Muscle layer of colon (tissue), 2 donors: ENCODE measurements around the gene NOCT.
A peak's percentile ranks its signal among the peaks of the same experiment; 100 is the strongest.
"Not testable (repeated sequence)": the region's sequence is repeated elsewhere in the genome, so short reads cannot be mapped to it uniquely, and the experiment has no call there.

Source experiments
- H3K27ac ChIP-seq: one replicate; pipeline ENCODE4 v1.7.0; 2013; ENCODE audit warnings: low read depth, mild to moderate bottlenecking, low read length, moderate library complexity
- H3K27me3 ChIP-seq, 2 donors: one replicate each; pipeline ENCODE4 v1.7.0; 2013; ENCODE audit warnings: low read length in 2 of 2, mild to moderate bottlenecking in 2 of 2; ENCODE audit not compliant: insufficient read depth in 2 of 2, control insufficient read depth in 1 of 2
- H3K36me3 ChIP-seq: one replicate; pipeline ENCODE4 v1.7.0; 2013; ENCODE audit warnings: mild to moderate bottlenecking, low read length; ENCODE audit not compliant: insufficient read depth
- H3K4me1 ChIP-seq: one replicate; pipeline ENCODE4 v1.7.0; 2013; ENCODE audit warnings: mild to moderate bottlenecking, low read length; ENCODE audit not compliant: insufficient read depth
- H3K4me3 ChIP-seq, 2 donors: one replicate each; pipeline ENCODE4 v1.7.0; 2013; ENCODE audit warnings: low read length in 2 of 2, low read depth in 1 of 2, mild to moderate bottlenecking in 1 of 2, moderate library complexity in 1 of 2
- H3K9ac ChIP-seq: one replicate; pipeline ENCODE4 v1.7.0; 2013; ENCODE audit warnings: low read length
- H3K9me3 ChIP-seq: one replicate; pipeline ENCODE4 v1.7.0; 2013; ENCODE audit warnings: mild to moderate bottlenecking, low read length
- donor health status: abdominal sarcoma.
- donor health status: Adenocarcinoma of cecum.

The NOCT gene

GRCh38 chr4:139011225-139011950 is 4.2 kb upstream of the NOCT start:
- Histone ChIP-seq H3K9me3 (no peaks in the 10 kb centered on the region), H3K27ac (no peak overlapping the region), H3K4me3 (no peak overlapping the region), H3K9ac (no peak overlapping the region), H3K36me3 (no peaks in the 10 kb centered on the region), H3K4me1 (peaks cover 12% of the 10 kb centered on the region), H3K27me3 (no peaks in the 10 kb centered on the region)

- no peaks in the 10 kb centered on the region for H3K36me3 ChIP-seq
- no peaks in the 10 kb centered on the region for H3K9me3 ChIP-seq
- no peaks in the 10 kb centered on the region for H3K27me3 ChIP-seq
- peak overlapping the region; percentile 65 to 83 for H3K4me3 ChIP-seq
- H3K27ac ChIP-seq: peak overlapping the region; percentile 83
- H3K9ac ChIP-seq: peak overlapping the region; percentile 76
- H3K4me1 ChIP-seq: peaks cover 16% of the 10 kb centered on the region
Measured at GRCh38 chr4:139014371-139015268, 961 bp upstream of the NOCT start.

GRCh38 chr4:139015948-139016471 is 429 bp downstream of the NOCT start:
- Histone ChIP-seq H3K9ac (no peak overlapping the region), H3K27ac (peak overlapping the region; percentile 83), H3K36me3 (no peaks in the 10 kb centered on the region), H3K4me3 (peak overlapping the region; percentile 65 to 83), H3K9me3 (no peaks in the 10 kb centered on the region), H3K4me1 (peaks cover 16% of the 10 kb centered on the region), H3K27me3 (no peaks in the 10 kb centered on the region)

- Histone ChIP-seq H3K27ac (no peak overlapping the region), H3K4me1 (peaks cover 16% of the 10 kb centered on the region), H3K27me3 (no peaks in the 10 kb centered on the region), H3K4me3 (no peak overlapping the region), H3K9ac (no peak overlapping the region), H3K9me3 (no peaks in the 10 kb centered on the region), H3K36me3 (no peaks in the 10 kb centered on the region)
Measured at GRCh38 chr4:139017861-139018260, 2.3 kb downstream of the NOCT start.

- no peak overlapping the region for H3K4me3 ChIP-seq
- no peaks in the 10 kb centered on the region for H3K36me3 ChIP-seq
- no peak overlapping the region for H3K27ac ChIP-seq
- H3K9me3 ChIP-seq: no peaks in the 10 kb centered on the region
- H3K9ac ChIP-seq: no peak overlapping the region
- H3K4me1 ChIP-seq: peaks cover 16% of the 10 kb centered on the region
- H3K27me3 ChIP-seq: no peaks in the 10 kb centered on the region
Measured at GRCh38 chr4:139018501-139018900, 2.9 kb downstream of the NOCT start.

- Histone ChIP-seq H3K9me3 (no peaks in the 10 kb centered on the region), H3K4me1 (peaks cover 15% of the 10 kb centered on the region), H3K27me3 (no peaks in the 10 kb centered on the region), H3K9ac (no peak overlapping the region), H3K36me3 (no peaks in the 10 kb centered on the region), H3K4me3 (no peak overlapping the region), H3K27ac (no peak overlapping the region)
Measured at GRCh38 chr4:139018971-139019758, 3.6 kb downstream of the NOCT start.

- Histone ChIP-seq H3K9me3 (no peaks in the 10 kb centered on the region), H3K27ac (no peak overlapping the region), H3K9ac (no peak overlapping the region)
Measured at GRCh38 chr4:139020384-139020783, 4.8 kb downstream of the NOCT start.

GRCh38 chr4:139021071-139021470 is 5.5 kb downstream of the NOCT start:
- not testable (repeated sequence) for H3K27ac ChIP-seq, H3K9ac ChIP-seq, H3K9me3 ChIP-seq, H3K4me1 ChIP-seq, H3K36me3 ChIP-seq, H3K4me3 ChIP-seq, H3K27me3 ChIP-seq

More at GRCh38 chr4:139020384-139020783, 4.8 kb downstream of the NOCT start:
- Histone ChIP-seq H3K27me3 (no peaks in the 10 kb centered on the region), H3K36me3 (no peaks in the 10 kb centered on the region), H3K4me3 (no peak overlapping the region), H3K4me1 (peaks cover 5% of the 10 kb centered on the region)

- Histone ChIP-seq H3K27ac (no peak overlapping the region), H3K4me3 (no peak overlapping the region), H3K27me3 (no peaks in the 10 kb centered on the region), H3K4me1 (no peaks in the 10 kb centered on the region), H3K9ac (no peak overlapping the region), H3K9me3 (no peaks in the 10 kb centered on the region), H3K36me3 (no peaks in the 10 kb centered on the region)
Measured at GRCh38 chr4:139022835-139023234, 7.3 kb downstream of the NOCT start.

GRCh38 chr4:139024686-139025085 is 9.1 kb downstream of the NOCT start:
- Histone ChIP-seq H3K36me3 (peaks cover 4% of the 10 kb centered on the region), H3K9ac (no peak overlapping the region), H3K4me3 (no peak overlapping the region), H3K9me3 (no peaks in the 10 kb centered on the region), H3K27ac (no peak overlapping the region), H3K4me1 (no peaks in the 10 kb centered on the region), H3K27me3 (no peaks in the 10 kb centered on the region)

- H3K4me3 ChIP-seq: no peak overlapping the region
- no peak overlapping the region for H3K27ac ChIP-seq
- no peaks in the 10 kb centered on the region for H3K27me3 ChIP-seq
- no peaks in the 10 kb centered on the region for H3K9me3 ChIP-seq
- H3K4me1 ChIP-seq: no peaks in the 10 kb centered on the region
- H3K36me3 ChIP-seq: peaks cover 4% of the 10 kb centered on the region
- H3K9ac ChIP-seq: no peak overlapping the region
Measured at GRCh38 chr4:139025841-139026240, 10.3 kb downstream of the NOCT start.
